ENCODE data around the gene ZNF213.

GRCh38 chr16:3144321-3144983 lies 9.6 kb downstream of the ZNF213 start:
- TF ChIP-seq, protein P1, sequence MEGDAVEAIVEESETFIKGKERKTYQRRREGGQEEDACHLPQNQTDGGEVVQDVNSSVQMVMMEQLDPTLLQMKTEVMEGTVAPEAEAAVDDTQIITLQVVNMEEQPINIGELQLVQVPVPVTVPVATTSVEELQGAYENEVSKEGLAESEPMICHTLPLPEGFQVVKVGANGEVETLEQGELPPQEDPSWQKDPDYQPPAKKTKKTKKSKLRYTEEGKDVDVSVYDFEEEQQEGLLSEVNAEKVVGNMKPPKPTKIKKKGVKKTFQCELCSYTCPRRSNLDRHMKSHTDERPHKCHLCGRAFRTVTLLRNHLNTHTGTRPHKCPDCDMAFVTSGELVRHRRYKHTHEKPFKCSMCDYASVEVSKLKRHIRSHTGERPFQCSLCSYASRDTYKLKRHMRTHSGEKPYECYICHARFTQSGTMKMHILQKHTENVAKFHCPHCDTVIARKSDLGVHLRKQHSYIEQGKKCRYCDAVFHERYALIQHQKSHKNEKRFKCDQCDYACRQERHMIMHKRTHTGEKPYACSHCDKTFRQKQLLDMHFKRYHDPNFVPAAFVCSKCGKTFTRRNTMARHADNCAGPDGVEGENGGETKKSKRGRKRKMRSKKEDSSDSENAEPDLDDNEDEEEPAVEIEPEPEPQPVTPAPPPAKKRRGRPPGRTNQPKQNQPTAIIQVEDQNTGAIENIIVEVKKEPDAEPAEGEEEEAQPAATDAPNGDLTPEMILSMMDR (IDR thresholded peaks at IDR 0.05; ENCODE audit: low read length): no peak
- TF ChIP-seq EZH2 (optimal IDR thresholded peaks at IDR 0.05; ENCODE audit: low read depth, low read length) (no peak), EZH2phosphoT487 (IDR thresholded peaks at IDR 0.05; ENCODE audit: low read length) (no peak)
